Measurements from ENCODE around the gene CFAP46.
"Not testable (repeated sequence)": the region's sequence is repeated elsewhere in the genome, so short reads cannot be mapped to it uniquely, and the experiment has no call there.

Gene CFAP46

DNA sequence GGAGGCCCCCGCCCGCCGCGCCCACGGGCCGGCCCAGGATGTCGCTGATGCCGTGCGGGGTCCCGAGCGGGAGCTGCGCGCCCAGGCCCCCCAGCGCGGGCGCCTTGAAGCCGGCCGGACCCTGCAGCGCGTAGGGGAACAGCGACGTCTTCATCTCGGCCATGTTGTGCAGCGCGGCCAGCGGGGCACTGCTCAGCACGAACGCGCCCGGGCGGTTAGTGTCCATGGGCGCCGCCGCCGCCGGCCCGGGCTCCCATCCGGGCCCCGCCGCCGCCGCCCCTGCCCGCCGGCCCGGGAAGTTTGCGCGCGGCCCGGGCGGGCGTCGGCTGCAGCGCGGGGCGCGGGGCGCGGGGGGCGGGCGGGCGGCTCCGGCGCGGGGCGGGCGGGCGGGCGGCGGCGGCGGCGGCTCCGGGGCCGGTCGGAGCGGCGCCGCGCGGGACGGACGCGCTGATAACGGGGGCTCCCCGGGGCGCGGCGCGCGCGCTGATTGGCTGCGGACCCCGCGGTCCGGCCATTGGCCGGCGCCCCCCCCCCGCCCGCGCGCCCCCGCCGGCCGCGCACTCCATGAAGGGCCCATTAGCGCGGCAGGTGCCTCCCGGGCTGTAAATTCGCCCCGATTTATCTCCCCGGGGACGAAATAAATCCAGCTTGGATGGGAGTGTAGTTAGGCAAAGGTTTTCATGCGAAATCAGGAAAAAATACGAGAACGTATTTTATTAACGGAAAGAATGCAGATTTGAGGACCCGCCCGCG, 156.5 kb downstream of the CFAP46 start, which contains the start of gene NKX6-2:
Gene NKX6-2, minus strand, starts transcription at position 425 of the 753 bp plus-strand sequence. Its CDS starts 199 bp downstream, at position 226.
- no peak for DNase-seq

DNA sequence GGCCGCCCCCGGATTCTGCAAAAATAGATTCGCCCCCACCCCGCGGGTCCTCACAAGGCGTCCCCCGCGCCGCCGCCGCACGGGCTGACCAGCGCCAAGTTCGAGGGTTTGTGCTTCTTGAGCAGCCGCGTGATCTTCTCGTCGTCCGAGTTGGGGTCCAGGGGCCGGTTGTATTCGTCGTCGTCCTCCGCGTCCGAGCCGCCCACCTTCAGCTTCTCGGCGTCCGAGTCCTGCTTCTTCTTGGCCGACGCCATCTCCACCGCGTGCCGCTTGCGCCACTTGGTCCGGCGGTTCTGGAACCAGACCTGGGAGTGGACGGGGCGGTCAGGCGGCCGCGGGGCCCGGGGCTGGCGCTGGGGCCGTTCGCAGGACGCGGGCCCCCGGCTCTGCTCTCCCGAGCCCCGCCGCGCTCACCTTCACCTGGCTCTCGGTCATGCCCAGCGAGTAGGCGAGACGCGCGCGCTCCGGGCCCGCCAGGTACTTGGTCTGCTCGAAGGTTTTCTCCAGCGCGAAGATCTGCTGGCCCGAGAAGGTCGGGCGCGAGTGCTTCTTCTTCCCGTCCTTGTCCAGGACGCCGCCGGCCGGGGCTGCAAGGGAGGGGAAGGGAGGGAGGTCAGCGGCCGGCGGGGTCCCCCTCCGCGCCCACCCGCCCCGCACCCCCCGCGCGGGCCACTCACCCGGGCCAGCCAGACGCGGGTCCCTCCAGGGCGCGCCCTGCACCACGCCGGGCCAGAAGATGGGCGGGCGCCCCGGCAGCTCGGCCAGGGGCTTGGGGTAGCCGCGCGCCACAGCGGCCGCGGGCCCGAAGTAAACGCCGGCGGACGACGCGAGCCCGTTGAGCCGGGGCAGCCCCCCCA, 157.3 kb downstream of the CFAP46 start:
- no peak for DNase-seq

DNA sequence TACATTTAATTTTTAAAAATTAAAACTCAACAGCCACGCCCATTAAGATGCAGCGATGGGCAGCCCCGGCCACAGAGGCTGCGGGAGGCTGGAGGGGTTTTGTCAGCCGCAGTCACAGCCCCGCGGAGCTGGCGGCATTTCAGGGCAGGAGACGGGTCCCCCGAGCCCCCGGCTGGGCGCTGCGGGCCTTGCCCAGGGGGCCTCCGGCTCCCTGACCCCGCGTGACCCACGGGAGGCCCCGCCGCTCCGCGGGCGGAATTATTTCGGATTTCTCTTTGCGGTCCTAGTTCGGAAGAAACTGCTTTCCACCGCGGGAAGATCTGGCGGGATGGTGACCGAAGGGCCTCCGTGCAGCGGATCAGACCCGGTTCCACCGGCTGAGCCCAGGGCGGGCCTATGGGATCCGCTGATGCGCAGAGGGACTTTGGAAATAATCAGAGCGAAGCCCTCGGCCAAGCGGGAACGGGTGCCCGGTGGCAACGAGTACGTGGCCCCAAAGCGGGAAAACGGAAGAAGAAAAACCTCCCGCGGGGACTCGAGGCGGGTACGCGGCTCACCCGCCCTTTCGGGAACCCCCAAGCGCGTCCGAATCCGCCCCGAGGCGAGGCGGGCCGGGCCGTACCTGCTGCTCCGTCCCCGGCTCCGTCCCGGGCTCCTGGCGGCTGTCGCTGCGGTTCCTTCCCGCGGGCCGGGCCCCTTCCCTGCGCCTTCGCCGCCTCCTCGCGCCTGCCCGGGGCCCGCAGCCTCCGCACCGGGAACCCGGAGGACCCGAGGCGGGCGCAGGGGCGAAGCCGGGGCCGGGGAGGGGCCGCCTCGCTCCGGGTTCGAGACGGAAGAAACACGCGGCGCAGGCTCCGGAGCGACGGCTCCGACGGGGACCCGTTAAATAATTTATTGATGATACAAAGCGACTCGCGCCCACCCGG, 158.2 kb downstream of the CFAP46 start:
- no peak for DNase-seq

DNA sequence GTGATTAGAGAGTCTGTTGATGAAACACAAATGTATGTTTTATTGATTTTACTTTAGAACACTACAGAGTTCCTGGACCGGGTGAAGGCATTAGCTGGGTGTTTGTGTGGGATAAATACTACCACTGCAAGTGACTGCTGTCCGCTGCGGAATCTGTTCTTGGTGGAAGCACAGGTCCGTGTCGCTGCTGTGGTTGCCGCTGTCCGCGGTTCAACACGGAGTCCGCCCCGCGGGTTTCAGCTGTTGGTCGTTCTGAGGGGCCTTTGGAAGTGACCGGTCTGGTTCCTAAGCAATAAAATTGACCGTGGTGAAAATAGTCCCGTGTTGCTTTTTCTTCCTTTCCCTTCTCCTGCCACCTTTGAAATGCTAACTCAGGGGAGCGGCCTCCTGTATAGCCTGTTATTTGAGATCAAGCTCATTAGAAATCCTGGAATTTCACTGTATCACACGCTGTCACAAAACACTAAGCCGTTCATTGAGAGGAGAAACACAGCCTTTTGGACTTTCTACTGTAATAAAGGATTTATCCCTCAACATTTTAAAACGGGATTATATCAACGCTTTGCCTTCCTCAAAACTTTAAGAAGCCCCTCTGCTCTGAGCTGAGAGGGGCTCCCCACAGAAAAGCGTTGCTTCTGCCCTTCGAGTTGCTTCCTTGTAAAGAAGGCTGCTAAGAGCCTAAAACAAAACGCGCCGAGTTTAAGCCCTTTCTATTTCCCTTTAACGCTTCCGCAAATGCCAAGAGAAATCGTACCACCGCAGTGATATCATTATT, 159.0 kb downstream of the CFAP46 start:
- no peak for DNase-seq

DNA sequence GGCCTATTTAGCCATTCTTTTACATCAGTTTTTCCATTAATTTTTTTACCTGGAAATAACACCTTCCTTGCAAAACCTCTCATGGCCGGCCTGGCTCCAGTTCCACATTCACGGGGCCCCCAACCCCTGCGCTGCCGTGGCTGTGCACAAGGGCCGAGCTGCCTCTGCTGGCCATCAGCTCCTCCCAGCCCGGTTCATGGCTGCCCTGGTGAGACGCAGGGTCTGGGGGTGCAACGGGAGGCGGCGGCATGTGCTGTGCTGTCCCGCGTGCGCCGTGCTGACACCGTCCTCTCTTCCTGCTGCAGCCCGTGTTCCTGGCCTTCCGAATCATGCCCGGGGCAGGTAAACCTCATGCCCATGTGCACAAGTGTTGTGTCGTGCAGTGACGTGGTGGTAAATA, 160.8 kb downstream of the CFAP46 start:
- DNase-seq = no peak

DNA sequence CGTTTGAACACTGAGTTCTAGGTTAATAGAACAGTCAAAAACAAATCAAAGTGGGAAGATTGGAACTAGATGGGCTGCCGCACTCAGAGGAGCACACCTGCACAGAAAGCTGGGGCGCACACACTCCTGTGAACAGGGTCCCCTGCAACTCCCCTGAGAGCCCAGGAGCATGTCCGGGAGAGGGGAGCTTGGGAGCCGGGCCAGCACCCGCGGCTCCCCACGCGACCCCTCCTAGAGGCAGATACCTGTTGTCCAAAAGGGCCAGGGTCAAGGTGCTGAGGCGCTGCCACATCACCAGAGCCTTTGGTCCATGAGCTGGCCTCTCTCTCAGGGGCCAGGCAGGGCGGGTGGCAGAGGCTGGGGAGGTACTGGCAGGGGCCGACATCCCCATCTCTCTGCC, 162.0 kb downstream of the CFAP46 start:
- no peak for DNase-seq

DNA sequence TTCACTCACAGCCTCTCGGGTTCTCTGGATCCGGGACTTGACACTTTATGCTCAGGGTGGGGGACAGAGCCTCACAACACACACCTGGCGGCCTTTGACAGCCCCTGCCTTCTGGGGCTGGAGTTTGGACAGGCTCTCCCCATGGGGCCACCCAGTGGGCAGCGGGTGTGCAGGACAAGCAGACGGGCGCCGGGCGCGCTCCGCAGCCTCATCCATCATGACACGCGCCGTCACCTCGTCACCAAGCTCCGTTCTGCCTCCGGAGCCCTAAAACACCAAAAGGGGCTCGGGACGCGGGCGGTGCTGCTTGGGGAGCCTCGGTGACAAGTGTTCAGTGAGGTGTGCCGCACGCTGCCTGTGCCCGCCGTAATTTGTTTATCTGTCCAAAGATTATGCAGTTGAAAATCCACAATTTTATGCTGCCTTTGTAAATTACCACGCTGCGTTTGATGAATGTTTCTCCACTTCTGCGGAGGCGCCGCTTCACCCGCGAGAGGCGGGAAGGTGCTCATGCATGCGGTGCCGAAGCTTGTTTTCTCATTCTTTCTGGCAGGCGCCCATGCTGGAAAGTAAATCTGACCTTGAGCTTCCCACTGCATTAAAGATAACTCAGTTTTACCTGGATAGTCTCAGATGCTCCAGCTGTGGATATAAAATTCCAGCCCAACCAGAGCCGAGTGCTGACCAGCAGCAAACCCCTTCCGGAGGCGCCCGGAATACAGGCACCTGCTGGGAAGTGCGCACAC, 162.6 kb downstream of the CFAP46 start:
- DNase-seq = no peak

DNA sequence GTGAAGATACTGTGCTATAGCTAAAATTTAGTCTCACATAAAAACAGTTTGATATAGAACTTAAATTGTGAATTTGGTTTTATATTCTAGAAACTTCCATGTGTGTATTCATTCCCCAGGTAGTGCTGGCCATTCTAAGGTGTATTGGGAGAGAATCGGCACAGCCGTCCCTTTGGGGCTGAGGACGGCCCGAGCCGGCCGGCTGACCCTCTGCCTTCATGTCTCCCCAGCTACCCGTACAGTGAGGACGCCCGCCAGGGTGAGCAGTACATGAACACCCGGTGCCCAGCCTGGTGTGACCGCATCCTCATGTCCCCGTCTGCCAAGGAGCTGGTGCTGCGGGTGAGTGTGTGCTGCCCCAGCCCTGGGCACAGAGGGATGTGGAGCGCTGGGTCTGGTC, 164.9 kb downstream of the CFAP46 start:
- no peak for DNase-seq

DNA sequence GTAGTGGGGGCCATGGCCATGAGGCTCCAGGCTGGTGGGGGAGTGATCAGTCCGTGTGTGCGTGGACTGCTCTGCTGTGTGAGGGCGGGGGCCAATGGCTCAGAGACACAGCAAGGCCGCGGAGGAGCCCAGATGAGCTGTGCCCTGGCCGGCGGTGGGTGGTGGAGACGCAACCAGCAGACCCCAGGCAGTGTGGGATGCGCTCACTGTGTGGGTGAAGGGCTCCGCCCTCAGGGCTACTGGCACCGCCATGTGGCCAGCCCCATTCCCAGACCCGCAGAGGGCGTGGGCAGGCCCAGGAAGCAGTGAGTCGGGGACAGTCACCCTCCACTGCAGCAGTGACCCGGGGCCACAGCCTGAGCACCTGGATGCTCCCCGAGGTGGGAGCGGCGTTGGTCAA, 165.5 kb downstream of the CFAP46 start:
- no peak for DNase-seq

DNA sequence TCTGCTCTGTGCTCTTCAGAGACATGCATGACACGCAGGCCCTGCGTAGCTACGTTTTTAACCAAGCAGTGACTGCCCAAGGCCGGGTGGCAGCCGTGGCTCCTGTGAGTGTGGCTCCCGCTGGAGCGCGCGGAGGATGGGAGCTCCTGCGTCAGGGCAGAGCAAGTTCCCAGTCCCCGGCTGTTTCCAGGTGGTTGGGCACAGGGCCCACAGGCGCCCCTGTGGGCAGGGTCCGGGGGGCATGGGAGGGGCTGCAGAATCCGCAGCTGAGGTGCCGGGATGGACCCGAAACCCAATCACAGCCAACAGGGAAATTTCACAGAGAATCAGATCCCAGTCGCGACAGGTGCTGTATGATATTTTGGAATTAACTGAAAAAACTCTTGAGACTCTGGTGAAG, 166.2 kb downstream of the CFAP46 start:
- no peak for DNase-seq

DNA sequence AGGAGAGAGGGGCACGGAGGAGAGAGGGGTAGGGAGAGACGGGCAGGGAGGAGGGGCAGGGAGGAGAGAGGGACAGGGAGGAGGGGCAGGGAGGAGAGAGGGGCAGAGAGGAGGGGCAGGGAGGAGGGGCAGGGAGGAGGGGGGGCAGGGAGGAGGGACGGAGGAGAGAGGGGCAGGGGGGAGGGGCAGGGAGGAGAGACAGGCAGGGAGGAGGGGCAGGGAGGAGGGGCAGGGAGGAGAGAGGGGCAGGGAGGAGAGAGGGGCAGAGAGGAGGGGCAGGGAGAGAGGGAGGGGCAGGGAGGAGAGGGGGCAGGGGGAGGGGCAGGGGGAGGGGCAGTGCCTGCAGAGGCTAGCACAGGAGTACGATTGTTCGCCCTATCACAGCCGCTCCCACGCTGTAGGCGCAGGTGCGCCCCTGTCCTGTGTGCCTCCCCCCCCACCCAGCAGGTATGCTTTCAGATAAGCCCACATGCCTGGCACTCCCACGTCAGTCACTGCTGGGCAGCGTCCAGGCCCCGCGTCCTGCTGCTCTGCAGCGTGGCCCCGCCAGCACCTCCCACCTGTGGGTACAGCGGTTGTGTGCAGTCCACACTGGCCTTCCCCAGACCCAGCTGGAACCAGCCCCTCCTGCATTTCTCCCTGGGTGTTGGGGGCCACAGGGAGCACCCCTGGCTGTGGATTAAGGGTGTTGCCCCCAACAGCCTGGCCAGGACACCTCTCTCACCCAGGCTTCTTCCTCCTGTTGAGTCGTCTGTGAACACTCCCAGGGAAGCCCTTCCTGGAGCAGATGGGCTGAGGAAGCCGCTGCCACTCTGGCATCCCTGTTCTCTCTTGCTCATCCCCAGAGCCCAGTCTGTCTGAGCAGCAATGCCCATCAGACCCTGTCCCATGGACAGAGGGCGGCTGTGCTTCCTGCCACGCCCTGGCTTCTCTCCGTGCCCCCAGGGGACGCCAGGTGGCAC, 167.2 kb downstream of the CFAP46 start:
- no peak for DNase-seq

DNA sequence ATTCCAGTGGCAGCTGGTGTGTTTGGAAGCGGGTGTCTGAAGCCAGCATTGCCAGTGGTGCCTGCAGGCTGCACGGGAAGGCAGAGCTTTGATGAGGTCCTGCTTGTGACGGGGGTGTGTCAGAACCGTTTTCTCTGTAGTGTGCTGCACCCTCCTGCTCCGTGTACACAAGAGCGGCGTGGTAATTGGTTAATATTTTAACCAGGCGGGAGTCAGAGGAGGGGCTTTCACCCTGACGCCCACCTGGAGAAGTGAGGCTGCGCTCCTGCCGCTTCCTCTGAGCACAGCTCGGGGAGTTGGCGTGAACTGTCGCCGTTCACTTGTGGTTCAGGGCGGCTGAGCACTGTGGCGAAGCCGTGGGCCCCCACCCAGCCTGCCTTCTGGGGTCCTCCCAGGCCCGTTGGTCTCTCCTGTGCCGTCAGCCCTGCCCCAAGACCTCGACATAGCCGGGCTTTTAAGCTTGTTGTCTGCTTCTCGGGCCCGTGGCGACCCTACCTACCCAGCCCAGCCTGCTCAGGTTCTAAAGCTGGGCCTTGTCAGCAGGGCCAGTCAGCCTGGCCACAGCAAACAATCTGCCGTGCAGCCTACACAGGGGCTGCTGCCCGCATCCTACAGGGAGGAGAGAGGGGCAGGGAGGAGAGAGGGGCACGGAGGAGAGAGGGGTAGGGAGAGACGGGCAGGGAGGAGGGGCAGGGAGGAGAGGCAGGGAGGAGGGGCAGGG, 168.0 kb downstream of the CFAP46 start:
- no peak for DNase-seq

DNA sequence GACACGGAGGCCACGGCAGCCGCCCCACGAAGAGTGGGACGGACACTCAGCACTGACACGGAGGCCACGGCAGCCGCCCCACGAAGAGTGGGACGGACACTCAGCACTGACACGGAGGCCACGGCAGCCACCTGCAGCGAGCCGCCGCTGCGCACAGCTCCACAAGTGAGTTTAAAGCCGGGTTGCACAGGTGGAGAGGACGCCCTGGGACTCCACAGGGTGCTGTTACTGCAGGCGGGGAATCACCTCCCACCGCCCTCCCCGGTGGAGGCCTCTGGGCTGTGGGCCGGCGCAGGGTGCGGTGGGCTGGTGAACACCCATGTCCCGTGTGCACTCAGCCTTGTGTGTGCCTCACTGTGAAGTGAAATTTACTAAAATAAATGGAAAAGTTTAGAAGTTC, 169.6 kb downstream of the CFAP46 start:
- not testable (repeated sequence) for DNase-seq

DNA sequence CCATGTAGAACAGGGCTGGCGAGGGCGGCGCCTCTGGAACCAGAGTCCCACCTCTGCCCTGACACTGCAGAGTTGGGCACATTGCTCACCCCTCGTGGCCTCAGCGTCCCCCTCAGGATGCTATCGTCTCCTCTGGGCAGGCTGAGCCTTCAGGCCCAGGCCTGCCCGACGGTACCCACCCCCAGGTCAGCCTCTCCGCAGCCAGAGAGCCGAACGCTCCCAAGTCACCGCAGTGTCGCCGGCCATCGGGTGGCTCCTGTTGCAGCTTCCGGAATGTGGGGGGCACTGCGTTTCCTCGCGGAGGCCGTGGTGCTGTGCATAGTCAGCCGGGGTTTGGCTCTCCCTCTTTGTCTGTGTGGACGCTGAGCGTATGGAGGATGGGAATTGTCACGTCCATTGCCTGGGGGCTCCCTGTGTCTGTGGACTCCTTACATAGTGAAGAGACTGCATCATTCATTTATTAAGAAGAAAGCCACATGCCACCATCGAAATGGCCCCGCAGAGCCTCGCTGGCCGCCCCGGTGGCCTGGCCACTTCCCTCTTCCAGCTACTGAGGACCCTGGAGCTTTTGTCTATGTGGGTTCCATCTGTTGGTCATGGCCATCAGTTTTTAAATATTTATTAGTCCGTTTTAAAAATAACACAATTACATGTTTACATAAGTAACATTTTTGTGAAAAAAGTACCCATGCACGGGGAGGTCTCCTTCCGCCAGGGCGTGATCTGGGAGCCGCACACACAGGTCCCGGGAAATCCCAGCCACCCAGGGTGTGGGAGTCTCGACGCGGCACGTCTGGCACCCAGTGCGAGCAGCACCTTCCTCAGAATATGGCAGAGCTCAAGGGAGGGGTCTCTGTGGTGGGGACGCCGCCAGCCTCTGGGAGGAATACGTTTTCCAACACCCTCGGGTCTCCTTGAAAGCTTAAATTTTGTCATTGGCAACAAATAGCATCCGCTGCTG, 172.0 kb downstream of the CFAP46 start:
- no peak for DNase-seq

DNA sequence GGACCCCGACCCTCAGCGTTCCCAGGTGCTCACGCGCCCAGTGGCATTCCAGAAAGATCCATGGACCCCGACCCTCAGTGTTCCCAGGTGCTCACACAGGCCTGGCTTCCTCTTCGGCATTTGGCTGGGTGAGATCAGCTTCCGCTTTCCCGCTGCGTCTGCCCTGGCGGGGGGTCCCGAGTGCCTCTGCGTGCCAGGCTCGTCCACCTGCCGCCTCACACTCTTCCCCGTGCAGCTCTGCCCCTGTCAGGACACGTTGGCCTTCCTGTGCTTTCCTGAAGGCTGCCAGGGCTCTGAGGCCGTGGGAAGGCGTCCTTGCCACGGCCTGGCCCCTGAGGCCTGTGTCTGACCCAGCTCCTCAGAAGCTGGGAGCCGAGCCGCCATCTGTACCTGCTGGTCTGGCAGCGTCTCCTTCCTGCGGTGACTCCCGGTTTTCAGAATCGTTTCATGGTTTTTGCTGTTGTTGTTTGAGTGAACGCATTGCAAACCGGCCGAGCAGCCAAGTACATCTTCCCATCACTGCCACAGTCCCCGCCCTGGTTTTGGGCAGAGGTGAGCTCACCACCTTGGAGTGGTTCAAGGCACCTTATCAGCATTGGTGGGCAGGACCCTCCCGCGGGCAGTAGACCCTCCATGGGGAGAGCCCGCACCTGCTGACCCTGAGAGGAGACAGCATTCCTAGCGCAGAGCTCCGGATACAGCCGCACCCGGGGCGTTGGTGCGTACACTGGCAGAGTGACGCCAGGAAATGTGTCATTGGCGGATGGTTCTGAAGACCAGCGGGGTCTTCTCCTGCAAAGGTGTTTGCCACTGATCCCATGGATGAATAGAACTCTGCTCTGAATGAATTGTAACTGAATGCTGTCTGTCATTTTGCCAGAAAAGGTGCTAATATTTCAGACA, 173.8 kb downstream of the CFAP46 start:
- no peak for DNase-seq

DNA sequence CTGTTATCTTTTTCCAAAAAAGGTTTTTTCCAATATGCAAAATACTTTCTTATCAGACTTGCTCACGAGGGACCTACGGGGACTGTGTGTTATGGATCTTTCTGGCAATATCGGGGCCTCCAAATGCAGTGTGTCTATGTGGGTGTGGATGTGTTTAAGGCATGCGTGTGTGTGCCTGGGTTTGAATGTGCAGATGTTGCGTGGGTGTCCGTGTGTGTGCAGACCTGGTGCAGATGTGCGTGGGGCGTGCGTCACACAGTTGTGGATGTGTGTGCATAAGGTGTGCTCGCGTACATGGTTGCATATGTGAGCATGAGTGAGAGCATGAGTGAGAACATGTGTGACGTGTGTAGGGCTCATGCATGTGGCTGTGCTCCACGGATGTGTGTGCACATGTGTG, 176.1 kb downstream of the CFAP46 start:
- no peak for DNase-seq

DNA sequence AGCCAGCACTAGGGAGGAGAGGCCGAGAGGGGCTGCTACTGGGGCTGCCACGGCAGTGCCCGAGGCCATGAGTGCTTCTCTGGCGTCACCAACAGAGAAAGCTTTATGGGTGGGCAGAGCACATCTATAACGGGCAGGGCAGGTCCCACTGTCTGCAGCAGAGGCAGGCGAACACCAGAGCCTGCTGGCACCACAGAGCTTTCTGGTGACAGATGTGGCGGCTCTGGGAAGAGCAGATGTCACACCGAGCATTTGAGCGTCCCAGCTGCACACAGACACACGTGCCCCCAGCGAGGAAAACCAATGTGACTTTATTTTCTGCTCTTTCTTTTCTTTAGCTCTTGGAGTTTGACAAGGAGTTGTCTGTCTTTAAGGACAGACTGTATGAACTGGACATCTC, 176.9 kb downstream of the CFAP46 start:
- DNase-seq = no peak
